HG03066 (cell line): ENCODE measurements around the gene MATN1.
"Not testable (repeated sequence)": the region's sequence is repeated elsewhere in the genome, so short reads cannot be mapped to it uniquely, and the experiment has no call there.

Experiments
- ATAC-seq: cut with Tn5 transposase; IDR thresholded peaks from one replicate; pipeline ENCODE4 v1.9.1; 2021; ENCODE audit warnings: low read depth; ENCODE audit not compliant: unreplicated experiment

Gene MATN1

GRCh38 chr1:30700528-30701257 is 22.7 kb downstream of the MATN1 start:
- no peak for ATAC-seq

GRCh38 chr1:30699762-30700161 is 23.6 kb downstream of the MATN1 start:
- ATAC-seq, result no peak

- ATAC-seq, result no peak
These were observed 24.9 kb downstream of the MATN1 start for GRCh38 chr1:30698401-30698981.

GRCh38 chr1:30697571-30698376 is 25.6 kb downstream of the MATN1 start:
- ATAC-seq, result no peak

- no peak for ATAC-seq
These were observed 26.6 kb downstream of the MATN1 start for GRCh38 chr1:30696831-30697230.

- ATAC-seq, result no peak
These were observed 27.9 kb downstream of the MATN1 start for GRCh38 chr1:30695439-30695841.

GRCh38 chr1:30694280-30695175 is 28.9 kb downstream of the MATN1 start:
- no peak for ATAC-seq

GRCh38 chr1:30693822-30694221 is 29.6 kb downstream of the MATN1 start:
- no peak for ATAC-seq

GRCh38 chr1:30693366-30693765 is 30.0 kb downstream of the MATN1 start:
- ATAC-seq, result no peak

- ATAC-seq, result no peak
These were observed 30.5 kb downstream of the MATN1 start for GRCh38 chr1:30692948-30693301.

- ATAC-seq, result no peak
These were observed 31.0 kb downstream of the MATN1 start for GRCh38 chr1:30692201-30692947.

- ATAC-seq, result no peak
These were observed 31.9 kb downstream of the MATN1 start for GRCh38 chr1:30691480-30691879.

GRCh38 chr1:30689901-30690645 is 33.3 kb downstream of the MATN1 start:
- no peak for ATAC-seq

GRCh38 chr1:30688920-30689794 is 34.2 kb downstream of the MATN1 start:
- no peak for ATAC-seq

- not testable (repeated sequence) for ATAC-seq
These were observed 34.9 kb downstream of the MATN1 start for GRCh38 chr1:30688516-30688915.

- ATAC-seq, result no peak
These were observed 35.5 kb downstream of the MATN1 start for GRCh38 chr1:30687886-30688285.

GRCh38 chr1:30686236-30686935 is 37.0 kb downstream of the MATN1 start:
- ATAC-seq, result no peak

GRCh38 chr1:30685796-30686165 is 37.6 kb downstream of the MATN1 start:
- no peak for ATAC-seq
